Uterus (tissue), 4 donors: ENCODE data around the gene TRIM17. TPM values are rescaled to one million over a fixed set of nuclear protein-coding genes. Genes with fewer than 3 reads are reported as not detected.

ENCODE experiments used
- DNase-seq, 2 donors: peaks; one replicate each; pipeline ENCODE4 v3.0.0-alpha.2; 2019 to 2020
- H3K27ac ChIP-seq, 2 donors: fragments of 200-600 bp; sonication (generic); 1 replicate in 1 of 2; 2 replicates in 1 of 2; pipeline ENCODE4 v1.5.1; 2016 to 2018
- H3K27me3 ChIP-seq, 2 donors: fragments of 200-600 bp; sonication (generic); one replicate each; pipeline ENCODE4 v1.5.1; 2018 to 2019; ENCODE audit warnings: control low read depth in 1 of 2
- H3K36me3 ChIP-seq, 2 donors: fragments of 200-600 bp; sonication (generic); one replicate each; pipeline ENCODE4 v1.5.1; 2019; ENCODE audit warnings: control low read depth in 1 of 2
- H3K4me1 ChIP-seq, 2 donors: fragments of 200-600 bp; sonication (generic); one replicate each; pipeline ENCODE4 v1.5.1; 2018 to 2019; ENCODE audit warnings: control low read depth in 1 of 2
- H3K4me3 ChIP-seq, 2 donors: fragments of 200-600 bp; sonication (generic); 1 replicate in 1 of 2; 2 replicates in 1 of 2; pipeline ENCODE4 v1.5.1; 2018 to 2019; ENCODE audit warnings: mild to moderate bottlenecking in 1 of 2
- H3K9me3 ChIP-seq, 2 donors: fragments of 200-600 bp; sonication (generic); one replicate each; pipeline ENCODE4 v1.5.1; 2019; ENCODE audit warnings: control low read depth in 1 of 2
- CTCF ChIP-seq, 4 experiments: fragments of 200-600 bp in 2 of 4; fragments of 450-650 bp in 2 of 4; sonication (generic) in 2 of 4; IDR thresholded peaks; one replicate each; pipeline ENCODE4 v1.5.1; 2016 to 2019; ENCODE audit warnings: antibody characterized with exemption in 4 of 4, mild to moderate bottlenecking in 2 of 4, moderate library complexity in 1 of 4
- POLR2A ChIP-seq, 2 donors: fragments of 450-650 bp; IDR thresholded peaks; one replicate each; pipeline ENCODE4 v1.6.1; 2016; ENCODE audit warnings: antibody characterized with exemption in 2 of 2, mild to moderate bottlenecking in 1 of 2, moderate library complexity in 1 of 2
- intact Hi-C: fragments of 100-400 bp; cut with DNase I; formaldehyde crosslinking; loops from one replicate; pipeline ENCODE4 v1.15.1; 2023; ENCODE audit warnings: low total_unique reads
- total RNA-seq, 4 donors: library from RNA; depleted of rRNA in 3 of 4; stranded (reverse); fragments of >200 nt in 3 of 4; gene quantifications; one replicate each; pipeline versions ENCODE4 v1.1.0 to v1.2.4, GENCODE V29; 2014 to 2023
- donor health status: DM: yes; HTN: yes; CAD: no.

TRIM17 gene
- total RNA-seq, 4 donors from 2014 or later, result 3.2 to 5.9 TPM; not detected in 2

GRCh38 chr1:228370941-228371740 is 45.5 kb downstream of the TRIM17 start:
- no peak for TF ChIP-seq POLR2A (IDR thresholded peaks at IDR 0.05)
- no peak for TF ChIP-seq CTCF (IDR thresholded peaks at IDR 0.05)
- Histone ChIP-seq H3K27ac (no peak overlapping the region), H3K4me3 (no peak overlapping the region), H3K36me3 (no peaks in the 10 kb centered on the region), H3K27me3 (no peaks in the 10 kb centered on the region), H3K9me3 (no peaks in the 10 kb centered on the region), H3K4me1 (no peaks in the 10 kb centered on the region)
- DNase-seq, result no peak
- intact Hi-C loops, result no loop called here

- Histone ChIP-seq H3K27me3 (no peaks in the 10 kb centered on the region), H3K27ac (no peak overlapping the region), H3K9me3 (no peaks in the 10 kb centered on the region), H3K4me3 (no peak overlapping the region), H3K4me1 (no peaks in the 10 kb centered on the region), H3K36me3 (no peaks in the 10 kb centered on the region)
- no peak for DNase-seq
- intact Hi-C loops, result no loop called here
- TF ChIP-seq POLR2A (IDR thresholded peaks at IDR 0.05), result no peak
- TF ChIP-seq CTCF (IDR thresholded peaks at IDR 0.05), result no peak
These were observed 46.2 kb downstream of the TRIM17 start for GRCh38 chr1:228370439-228370940.

GRCh38 chr1:228369608-228370438 is 46.8 kb downstream of the TRIM17 start:
- Histone ChIP-seq H3K4me3 (no peak overlapping the region), H3K9me3 (no peaks in the 10 kb centered on the region), H3K27ac (no peak overlapping the region), H3K4me1 (no peaks in the 10 kb centered on the region), H3K36me3 (no peaks in the 10 kb centered on the region), H3K27me3 (no peaks in the 10 kb centered on the region)
- no peak for TF ChIP-seq POLR2A (IDR thresholded peaks at IDR 0.05)
- no peak for TF ChIP-seq CTCF (IDR thresholded peaks at IDR 0.05)
- intact Hi-C loops, result no loop called here
- DNase-seq, result no peak

GRCh38 chr1:228368801-228369607 is 47.7 kb downstream of the TRIM17 start:
- H3K27ac ChIP-seq, result no peak overlapping the region
- H3K4me1 ChIP-seq, result no peaks in the 10 kb centered on the region
- TF ChIP-seq CTCF (IDR thresholded peaks at IDR 0.05), result no peak
- no peak for TF ChIP-seq POLR2A (IDR thresholded peaks at IDR 0.05)
- H3K4me3 ChIP-seq, result no peak overlapping the region
- intact Hi-C loops, result no loop called here
- DNase-seq, result no peak
- no peaks in the 10 kb centered on the region for H3K27me3 ChIP-seq
- H3K9me3 ChIP-seq, result no peaks in the 10 kb centered on the region
- H3K36me3 ChIP-seq, result no peaks in the 10 kb centered on the region
